K562 (cell line): Measurements from ENCODE around the gene BHLHE40. TPM values are rescaled to one million over a fixed set of nuclear protein-coding genes. Genes with fewer than 3 reads are reported as not detected.

Source experiments
- ARID1B ChIP-seq: fragments of 450-650 bp; IDR thresholded peaks from 2 replicates; pipeline ENCODE4 v1.6.1; 2016; ENCODE audit warnings: antibody characterized with exemption, mild to moderate bottlenecking, inconsistent platforms
- ATF3 ChIP-seq, 2 experiments: fragments of 450-650 bp in 1 of 2; sonication (generic) in 1 of 2; formaldehyde crosslinking in 1 of 2; IDR thresholded peaks in 1 of 2; conservative IDR thresholded peaks in 1 of 2; 2 replicates each; pipeline versions ENCODE4 v1.6.1 to v1.8.1; 2016 to 2023; ENCODE audit warnings: mild to moderate bottlenecking in 2 of 2, moderate library complexity in 2 of 2, inconsistent platforms in 1 of 2, missing genetic modification reagents in 1 of 2
- CREB3L1 ChIP-seq: fragments of 450-650 bp; IDR thresholded peaks from 2 replicates; pipeline ENCODE4 v1.6.1; 2014; ENCODE audit warnings: low read depth, mild to moderate bottlenecking, moderate library complexity, borderline replicate concordance
- ETV6 ChIP-seq, 3 experiments: fragments of 150-350 bp in 1 of 3; sonication (generic) in 1 of 3; formaldehyde crosslinking in 1 of 3; IDR thresholded peaks; 2 replicates each; pipeline versions ENCODE4 v1.6.1 to v1.8.0; 2014 to 2022; ENCODE audit warnings: borderline replicate concordance in 2 of 3, low read depth in 2 of 3, antibody characterized with exemption in 1 of 3, low read length in 1 of 3, mild to moderate bottlenecking in 1 of 3, missing genetic modification reagents in 1 of 3
- JUN ChIP-seq, 2 experiments: sonication (generic) in 1 of 2; formaldehyde crosslinking in 1 of 2; IDR thresholded peaks; 2 replicates each; pipeline versions ENCODE4 v1.6.1 to v1.8.0; 2012 to 2022; ENCODE audit warnings: borderline replicate concordance in 2 of 2, mild to moderate bottlenecking in 2 of 2, improper control_type of control experiment in 1 of 2, low read depth in 1 of 2, low read length in 1 of 2, missing genetic modification reagents in 1 of 2
- MCM3 ChIP-seq: fragments of 450-650 bp; IDR thresholded peaks from 2 replicates; pipeline ENCODE4 v1.6.1; 2016
- MLX ChIP-seq, 2 experiments: fragments of 450-650 bp in 1 of 2; sonication (generic) in 1 of 2; formaldehyde crosslinking; conservative IDR thresholded peaks; 2 replicates each; pipeline versions ENCODE4 v1.4.0 to v1.8.1; 2020 to 2022; ENCODE audit warnings: mild to moderate bottlenecking in 1 of 2, missing genetic modification reagents in 1 of 2
- NCOA4 ChIP-seq: fragments of 450-650 bp; IDR thresholded peaks from 2 replicates; pipeline ENCODE4 v1.6.1; 2018; ENCODE audit warnings: mild to moderate bottlenecking; ENCODE audit not compliant: partially characterized antibody
- NRF1 ChIP-seq, 2 experiments: fragments of 450-650 bp; IDR thresholded peaks in 1 of 2; conservative IDR thresholded peaks in 1 of 2; 2 replicates each; pipeline ENCODE4 v1.6.1; 2014; ENCODE audit warnings: mild to moderate bottlenecking in 2 of 2
- PHF20 ChIP-seq: fragments of 450-650 bp; IDR thresholded peaks from 2 replicates; pipeline ENCODE4 v1.6.1; 2018; ENCODE audit not compliant: partially characterized antibody
- PRDM10 ChIP-seq: fragments of 450-650 bp; IDR thresholded peaks from 2 replicates; pipeline ENCODE4 v1.6.1; 2018; ENCODE audit not compliant: partially characterized antibody
- PYGO2 ChIP-seq: fragments of 450-650 bp; IDR thresholded peaks from 2 replicates; pipeline ENCODE4 v1.6.1; 2016; ENCODE audit warnings: mild to moderate bottlenecking, missing genetic modification characterization, moderate library complexity, missing compliant biosample characterization
- RAD51 ChIP-seq: fragments of 450-650 bp; IDR thresholded peaks from 2 replicates; pipeline ENCODE4 v1.7.1; 2016; ENCODE audit warnings: low read depth, mild to moderate bottlenecking, borderline replicate concordance
- RBFOX2 ChIP-seq: fragments of 200-400 bp; formaldehyde crosslinking; IDR thresholded peaks from 2 replicates; pipeline ENCODE4 v1.6.1; 2017; ENCODE audit warnings: low read depth, mild to moderate bottlenecking, low read length, moderate library complexity
- RBM17 ChIP-seq: fragments of 200-400 bp; formaldehyde crosslinking; IDR thresholded peaks from 2 replicates; pipeline ENCODE4 v1.6.1; 2017; ENCODE audit warnings: low read depth, mild to moderate bottlenecking, low read length, borderline replicate concordance
- SLC30A9 ChIP-seq: fragments of 250-450 bp; sonication (Bioruptor Pico); IDR thresholded peaks from 2 replicates; pipeline ENCODE4 v1.8.0; 2022; ENCODE audit warnings: mild to moderate bottlenecking, moderate library complexity
- SRF ChIP-seq, 2 experiments: fragments of 250-450, 450-650 bp in 1 of 2; sonication (Bioruptor Pico) in 1 of 2; sonication (generic) in 1 of 2; formaldehyde crosslinking; IDR thresholded peaks; 2 replicates each; pipeline versions ENCODE4 v1.5.0 to v1.5.1; 2020 to 2022; ENCODE audit warnings: mild to moderate bottlenecking in 1 of 2, missing genetic modification reagents in 1 of 2
- TAF15 ChIP-seq: fragments of 200-400 bp; formaldehyde crosslinking; IDR thresholded peaks from 2 replicates; pipeline ENCODE4 v1.6.1; 2017; ENCODE audit warnings: mild to moderate bottlenecking, low read depth, low read length, moderate library complexity
- THRAP3 ChIP-seq: fragments of 450-650 bp; IDR thresholded peaks from 2 replicates; pipeline ENCODE4 v1.6.1; 2016; ENCODE audit warnings: mild to moderate bottlenecking, inconsistent platforms, borderline replicate concordance
- XRCC3 ChIP-seq: fragments of 450-650 bp; IDR thresholded peaks from 2 replicates; pipeline ENCODE4 v1.6.1; 2017; ENCODE audit warnings: mild to moderate bottlenecking, moderate library complexity
- XRCC5 ChIP-seq: fragments of 200-400 bp; formaldehyde crosslinking; IDR thresholded peaks from 2 replicates; pipeline ENCODE4 v1.6.1; 2017; ENCODE audit warnings: low read depth, mild to moderate bottlenecking, low read length
- polyA plus RNA-seq, 8 experiments: library from polyadenylated mRNA; depleted of rRNA in 4 of 8; stranded (reverse) in 5 of 8; unstranded in 3 of 8; fragments of >200 nt; fragmentation: Nextera tagmentation in 2 of 8; fragmentation: Illumina TruSeq in 1 of 8; extraction: Ambion mirVana in 2 of 8; extraction: Trizol in 1 of 8; gene quantifications; 2 replicates each; pipeline versions ENCODE4 v1.2.1 to v1.2.3, GENCODE V29; 2011 to 2014; ENCODE audit warnings: inconsistent platforms in 1 of 8, missing spikeins in 1 of 8
- total RNA-seq, 7 experiments: library from RNA; depleted of rRNA in 6 of 7; stranded (reverse); fragments of >200 nt in 6 of 7; fragmentation: Illumina TruSeq in 2 of 7; extraction: Trizol in 2 of 7; gene quantifications; 2 replicates each; pipeline versions ENCODE4 v1.2.1 to v1.2.3, GENCODE V29; 2011 to 2021; ENCODE audit warnings: low replicate concordance in 1 of 7

The BHLHE40 gene
- total and polyA plus RNA-seq, 9 of the 15 experiments (the other 6 are each of a cell fraction or from before 2014, with no cell fraction given) = 12.0 to 83.9 (median 31.4) TPM

GRCh38 chr3:4984511-4984864, 5.3 kb downstream of the BHLHE40 start (continued):
- TF ChIP-seq CREB3L1 = no peak
- TF ChIP-seq RAD51 = no peak
- no peak for TF ChIP-seq PHF20
- no peak for TF ChIP-seq RBM17
- no peak for TF ChIP-seq THRAP3
- TF ChIP-seq RBFOX2 = peak; percentile 58
- TF ChIP-seq JUN (IDR thresholded peaks at IDR 0.05; ENCODE audit: borderline replicate concordance, low read depth, low read length) = no peak
- no peak for TF ChIP-seq JUN (CRISPR knock-in tag; IDR thresholded peaks at IDR 0.05; ENCODE audit: borderline replicate concordance)
- TF ChIP-seq NRF1 (conservative IDR thresholded peaks at IDR 0.05 in 1 of 2, IDR thresholded peaks at IDR 0.05 in 1 of 2) = no peak
- no peak for TF ChIP-seq ARID1B
- no peak for TF ChIP-seq NCOA4
- no peak for TF ChIP-seq SRF (CRISPR knock-in tag; IDR thresholded peaks at IDR 0.05)
- no peak for TF ChIP-seq TAF15
- TF ChIP-seq PYGO2 (tag) = 0 out of 2 replicates have a peak, but pooled peaks have one; percentile 8
- no peak for TF ChIP-seq MLX (CRISPR knock-in tag; conservative IDR thresholded peaks at IDR 0.05)
- TF ChIP-seq ATF3 (IDR thresholded peaks at IDR 0.05) = no peak
- no peak for TF ChIP-seq ATF3 (CRISPR knock-in tag; conservative IDR thresholded peaks at IDR 0.05)
- no peak for TF ChIP-seq MCM3
- TF ChIP-seq XRCC5 = no peak
- no peak for TF ChIP-seq ETV6 (IDR thresholded peaks at IDR 0.05; ENCODE audit: borderline replicate concordance in 1 of 2, low read depth in 2 of 2, low read length in 1 of 2)
- TF ChIP-seq ETV6 (CRISPR knock-in tag; IDR thresholded peaks at IDR 0.05; ENCODE audit: borderline replicate concordance) = no peak
- TF ChIP-seq SLC30A9 = no peak
- no peak for TF ChIP-seq PRDM10
- no peak for TF ChIP-seq XRCC3
